K562 (cell line): ENCODE measurements around the gene MDM1. TPM values are rescaled to one million over a fixed set of nuclear protein-coding genes. Genes with fewer than 3 reads are reported as not detected.

Experiments
- ATAC-seq: fragments of 200-7000 bp; cut with Tn5 transposase; 3 replicates; pipeline ENCODE4 v1.9.1; 2020; ENCODE audit warnings: moderate library complexity
- BruUV-seq: library from RNA; stranded (reverse); fragments of 400-500 nt; replicated peaks from 2 replicates; lab custom pipeline; 2021; lab: Mats Ljungman, UMichigan
- CTCF ChIA-PET: fragments of 300-600 bp; formaldehyde crosslinking; extraction: SDS; loops from one replicate; lab custom pipeline; 2021; ENCODE audit warnings: low intra/inter-chr PET ratio; lab: Yijun Ruan, JAX
- POLR2A ChIA-PET: fragments of 300-600, 350-650 bp; sonication (Branson Sonifier 250); formaldehyde crosslinking; extraction: SDS; loops from one replicate; lab custom pipeline; 2021; ENCODE audit warnings: antibody characterized with exemption, inconsistent platforms; lab: Yijun Ruan, JAX
- DNase-seq, 4 experiments: peaks; one replicate each; pipeline versions ENCODE4 v3.0.0 to v3.0.0-alpha.2; 2011 to 2018; ENCODE audit warnings: low spot score in 3 of 4, mixed read lengths in 3 of 4; ENCODE audit errors: extremely low read depth in 1 of 4
- FAIRE-seq: peaks from 2 replicates; lab custom pipeline; 2011; peaks lifted over from hg19 to GRCh38; lab: Jason Lieb, UNC
- H2AFZ ChIP-seq: 2 replicates; pipeline ENCODE4 v1.6.0; 2011; ENCODE audit warnings: low read depth, low read length, control low read depth, inconsistent platforms
- H3K27ac ChIP-seq: fragments of 200-600 bp; 3 replicates; pipeline ENCODE4 v1.8.0; 2011; ENCODE audit warnings: low read depth, mild to moderate bottlenecking, control low read depth, inconsistent platforms, low read length, moderate library complexity, mixed read lengths; ENCODE audit errors: extremely low read depth
- H3K27me3 ChIP-seq, 2 experiments: fragments of 300-600 bp in 1 of 2; 2 replicates in 1 of 2; 3 replicates in 1 of 2; pipeline versions ENCODE4 v1.6.0 to v1.8.0; 2011; ENCODE audit warnings: inconsistent platforms in 2 of 2, low read length in 2 of 2, mild to moderate bottlenecking in 1 of 2, mixed read lengths in 1 of 2, moderate library complexity in 1 of 2; ENCODE audit not compliant: control insufficient read depth in 2 of 2, insufficient read depth in 2 of 2
- H3K36me3 ChIP-seq: fragments of 300-600 bp; 3 replicates; pipeline ENCODE4 v1.8.0; 2011; ENCODE audit warnings: mild to moderate bottlenecking, low read length, inconsistent platforms; ENCODE audit not compliant: control insufficient read depth, insufficient read depth
- H3K4me1 ChIP-seq, 2 experiments: fragments of 200-600 bp in 1 of 2; replicated peaks in 1 of 2; 2 replicates in 1 of 2; 3 replicates in 1 of 2; pipeline versions ENCODE4 v1.5.1 to v1.8.0; 2011; ENCODE audit warnings: inconsistent platforms in 2 of 2, low read length in 2 of 2, mild to moderate bottlenecking in 1 of 2, mixed read lengths in 1 of 2, moderate library complexity in 1 of 2; ENCODE audit not compliant: control insufficient read depth in 2 of 2, insufficient read depth in 2 of 2
- H3K4me2 ChIP-seq: 2 replicates; pipeline ENCODE4 v1.6.1; 2011; ENCODE audit warnings: low read length, control low read depth, inconsistent platforms, mixed read lengths; ENCODE audit not compliant: insufficient read depth
- H3K4me3 ChIP-seq: fragments of 200-600 bp; sonication (generic), shearing (Covaris generic); 2 replicates; pipeline ENCODE4 v1.5.1; 2016; ENCODE audit warnings: control low read depth, inconsistent platforms
- H3K79me2 ChIP-seq: fragments of 200-600 bp; 3 replicates; pipeline ENCODE4 v1.8.0; 2011; ENCODE audit warnings: low read length, inconsistent platforms; ENCODE audit not compliant: control insufficient read depth, insufficient read depth
- H3K9ac ChIP-seq, 2 experiments: 2 replicates each; pipeline versions ENCODE4 v1.6.0 to v1.6.1; 2011; ENCODE audit warnings: low read depth in 2 of 2, low read length in 2 of 2, control low read depth in 1 of 2, inconsistent platforms in 1 of 2, mild to moderate bottlenecking in 1 of 2, mixed read lengths in 1 of 2; ENCODE audit not compliant: insufficient read depth in 1 of 2
- H3K9me1 ChIP-seq: one replicate; pipeline ENCODE4 v1.6.0; 2011; ENCODE audit warnings: inconsistent platforms, mild to moderate bottlenecking, low read length, moderate library complexity; ENCODE audit not compliant: control insufficient read depth, insufficient read depth
- H3K9me3 ChIP-seq: replicated peaks from 2 replicates; pipeline ENCODE4 v1.5.1; 2011; ENCODE audit warnings: low read depth, low read length, inconsistent platforms; ENCODE audit not compliant: control insufficient read depth, insufficient read depth
- H4K20me1 ChIP-seq: replicated peaks from 2 replicates; pipeline ENCODE4 v1.6.1; 2011; ENCODE audit warnings: low read length, inconsistent platforms, mixed read lengths; ENCODE audit not compliant: control insufficient read depth, insufficient read depth
- ATF1 ChIP-seq, 2 experiments: fragments of 450-650 bp in 1 of 2; IDR thresholded peaks; 2 replicates each; pipeline ENCODE4 v1.6.1; 2016; ENCODE audit warnings: missing compliant biosample characterization in 1 of 2, missing genetic modification characterization in 1 of 2
- CTCFL ChIP-seq: IDR thresholded peaks from 2 replicates; pipeline ENCODE4 v1.6.1; 2011; ENCODE audit warnings: borderline replicate concordance, low read depth, mild to moderate bottlenecking, moderate library complexity, low read length; ENCODE audit not compliant: insufficient read depth, poor library complexity, severe bottlenecking
- KAT2B ChIP-seq: IDR thresholded peaks from one replicate; pipeline ENCODE4 v1.6.1; 2012; ENCODE audit warnings: low read depth, mild to moderate bottlenecking, control low read depth, inconsistent platforms, low read length, moderate library complexity
- NR3C1 ChIP-seq: sonication (generic); formaldehyde crosslinking; IDR thresholded peaks from 2 replicates; pipeline ENCODE4 v1.8.1; 2022; ENCODE audit warnings: missing genetic modification reagents
- PATZ1 ChIP-seq: fragments of 250-450 bp; sonication (Bioruptor Pico); IDR thresholded peaks from 2 replicates; pipeline ENCODE4 v1.5.0; 2020; ENCODE audit warnings: mild to moderate bottlenecking, borderline replicate concordance
- PML ChIP-seq: IDR thresholded peaks from 2 replicates; pipeline ENCODE4 v1.6.1; 2012; ENCODE audit warnings: low read length, inconsistent platforms
- RFX1 ChIP-seq: fragments of 450-650 bp; IDR thresholded peaks from 2 replicates; pipeline ENCODE4 v1.6.1; 2016; ENCODE audit warnings: mild to moderate bottlenecking, moderate library complexity
- RNF219 ChIP-seq: fragments of 250-450 bp; sonication (Bioruptor Pico); IDR thresholded peaks from 2 replicates; pipeline ENCODE4 v1.5.0; 2022; ENCODE audit warnings: mild to moderate bottlenecking
- SMARCA5 ChIP-seq: fragments of 450-650 bp; IDR thresholded peaks from 2 replicates; pipeline ENCODE4 v1.6.1; 2016
- TAF1 ChIP-seq: IDR thresholded peaks from 2 replicates; pipeline ENCODE4 v1.6.1; 2011; ENCODE audit warnings: mild to moderate bottlenecking, low read length, moderate library complexity; ENCODE audit not compliant: insufficient read depth, control insufficient read depth, severe bottlenecking; ENCODE audit errors: extremely low read depth
- TEAD4 ChIP-seq, 2 experiments: sonication (generic) in 1 of 2; formaldehyde crosslinking in 1 of 2; IDR thresholded peaks; 2 replicates each; pipeline versions ENCODE4 v1.6.1 to v1.8.0; 2012 to 2022; ENCODE audit warnings: borderline replicate concordance in 1 of 2, inconsistent platforms in 1 of 2, low read length in 1 of 2, mild to moderate bottlenecking in 1 of 2, missing genetic modification reagents in 1 of 2
- TFE3 ChIP-seq: fragments of 450-650 bp; formaldehyde crosslinking; IDR thresholded peaks from 2 replicates; pipeline ENCODE4 v1.4.0; 2020; ENCODE audit warnings: mild to moderate bottlenecking, mixed read lengths
- ZNF146 ChIP-seq: IDR thresholded peaks from one replicate; pipeline ENCODE4 v1.6.1; 2018; ENCODE audit warnings: missing compliant biosample characterization; ENCODE audit not compliant: unreplicated experiment
- ZNF79 ChIP-seq: fragments of 250-450 bp; sonication (Bioruptor Pico); IDR thresholded peaks from 2 replicates; pipeline ENCODE4 v1.4.0; 2020; ENCODE audit warnings: low read depth, mild to moderate bottlenecking, moderate library complexity
- WGBS: fragments of 100-300 bp; shearing (Covaris generic); methylation state at CpG from one replicate; pipeline ENCODE4 v1.1.6; 2016; ENCODE audit warnings: low coverage, mixed read lengths; ENCODE audit not compliant: insufficient coverage; ENCODE audit errors: missing lambda C conversion rate; 5-methylcytosine and 5-hydroxymethylcytosine counted together
- in situ Hi-C: fragments of 300-500 bp; cut with MboI; formaldehyde crosslinking; loops from 4 replicates; pipeline ENCODE4 v1.15.0; 2018; ENCODE audit warnings: inconsistent platforms, mixed read lengths
- intact Hi-C: fragments of 100-400 bp; cut with micrococcal nuclease; formaldehyde crosslinking; loops from 2 replicates; pipeline ENCODE4 v1.14.2; 2022
- polyA plus RNA-seq, 8 experiments: library from polyadenylated mRNA; depleted of rRNA in 4 of 8; stranded (reverse) in 5 of 8; unstranded in 3 of 8; fragments of >200 nt; fragmentation: Nextera tagmentation in 2 of 8; fragmentation: Illumina TruSeq in 1 of 8; extraction: Ambion mirVana in 2 of 8; extraction: Trizol in 1 of 8; gene quantifications; 2 replicates each; pipeline versions ENCODE4 v1.2.1 to v1.2.3, GENCODE V29; 2011 to 2014; ENCODE audit warnings: inconsistent platforms in 1 of 8, missing spikeins in 1 of 8
- total RNA-seq, 7 experiments: library from RNA; depleted of rRNA in 6 of 7; stranded (reverse); fragments of >200 nt in 6 of 7; fragmentation: Illumina TruSeq in 2 of 7; extraction: Trizol in 2 of 7; gene quantifications; 2 replicates each; pipeline versions ENCODE4 v1.2.1 to v1.2.3, GENCODE V29; 2011 to 2021; ENCODE audit warnings: low replicate concordance in 1 of 7

Gene MDM1
- total and polyA plus RNA-seq, 9 of the 15 experiments (the other 6 are each of a cell fraction or from before 2014, with no cell fraction given), result 7.5 to 16.8 (median 13.1) TPM

- Histone ChIP-seq H3K9ac (no peak overlapping the region), H2AFZ (no peak overlapping the region), H3K4me2 (no peak overlapping the region), H3K9me3 (no peaks in the 10 kb centered on the region), H3K27me3 (peaks cover 9 to 17% of the 10 kb centered on the region in 2 experiments; a peak in 4 of 5 replicates), H4K20me1 (no peaks in the 10 kb centered on the region), H3K4me1 (peaks cover 0 to 10% of the 10 kb centered on the region in 2 experiments; a peak in 3 of 5 replicates), H3K4me3 (no peak overlapping the region), H3K27ac (no peak overlapping the region), H3K79me2 (no peaks in the 10 kb centered on the region), H3K9me1 (no peaks in the 10 kb centered on the region), H3K36me3 (no peaks in the 10 kb centered on the region)
- in situ Hi-C loops, result no loop called here
- DNase-seq, result no peak
- POLR2A ChIA-PET, result no interaction called here
- FAIRE-seq, result no peak
- BruUV-seq, result no TSS peak
- CTCF ChIA-PET, result no interaction called here
- intact Hi-C loops, result loop anchor here (10.0 kb wide), 1 partner anchor 144 kb away; no protein-coding TSS in a partner anchor
- ATAC-seq, result no peak
- 14% methylated on average over 3 of the region's 3 CpGs for WGBS
- TF ChIP-seq ZNF146 (CRISPR knock-in tag), result no peak
- TF ChIP-seq TAF1, result no peak
- TF ChIP-seq NR3C1 (CRISPR knock-in tag), result no peak
- no peak for TF ChIP-seq KAT2B
- no peak for TF ChIP-seq CTCFL
- no peak for TF ChIP-seq PML
- no peak for TF ChIP-seq PATZ1 (CRISPR knock-in tag)
- TF ChIP-seq TEAD4 (IDR thresholded peaks at IDR 0.05; ENCODE audit: low read length), result no peak
- no peak for TF ChIP-seq TEAD4 (CRISPR knock-in tag; IDR thresholded peaks at IDR 0.05; ENCODE audit: borderline replicate concordance)
- TF ChIP-seq RFX1, result no peak
- TF ChIP-seq SMARCA5, result no peak
- no peak for TF ChIP-seq TFE3
- TF ChIP-seq ATF1 (CRISPR knock-in tag; IDR thresholded peaks at IDR 0.05), result no peak
- TF ChIP-seq ATF1 (tag; IDR thresholded peaks at IDR 0.05), result no peak
- TF ChIP-seq ZNF79 (CRISPR knock-in tag), result no peak
- no peak for TF ChIP-seq RNF219 (CRISPR knock-in tag)
Measured at GRCh38 chr12:68350753-68351152, 18.6 kb upstream of the MDM1 start.
